NCI-H2107 treated with DMSO at 0.1 percent for 48 hours (cell line): ENCODE data around the gene TCFL5.

Experiments
- DNase-seq: peaks from one replicate; lab custom pipeline; 2025; ENCODE audit not compliant: unreplicated experiment; lab: John Stamatoyannopoulos, UW

The TCFL5 gene

DNA sequence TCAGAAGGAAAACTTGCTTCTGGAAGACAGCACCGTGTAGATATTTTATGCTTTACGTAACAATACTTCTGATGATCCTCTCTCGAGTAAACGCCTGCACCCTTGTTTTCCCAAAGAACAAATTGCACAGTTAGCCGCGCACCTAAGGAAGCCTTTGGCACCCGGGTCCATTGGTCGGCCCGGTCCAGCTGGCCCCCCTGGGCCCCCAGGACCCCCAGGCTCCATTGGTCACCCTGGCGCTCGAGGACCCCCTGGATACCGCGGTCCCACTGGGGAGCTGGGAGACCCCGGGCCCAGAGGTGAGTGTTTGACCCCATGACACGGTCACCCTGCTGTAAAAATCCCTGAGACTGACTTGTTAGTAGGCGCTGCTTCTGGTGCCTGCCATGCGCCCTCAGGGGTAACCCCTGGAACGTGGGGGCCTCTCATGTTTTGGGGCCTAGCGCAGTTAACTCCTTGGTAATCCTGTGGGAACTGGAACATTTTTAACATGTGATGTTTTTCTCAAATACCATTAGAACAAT, 24.6 kb downstream of the TCFL5 start:
- no peak for DNase-seq

DNA sequence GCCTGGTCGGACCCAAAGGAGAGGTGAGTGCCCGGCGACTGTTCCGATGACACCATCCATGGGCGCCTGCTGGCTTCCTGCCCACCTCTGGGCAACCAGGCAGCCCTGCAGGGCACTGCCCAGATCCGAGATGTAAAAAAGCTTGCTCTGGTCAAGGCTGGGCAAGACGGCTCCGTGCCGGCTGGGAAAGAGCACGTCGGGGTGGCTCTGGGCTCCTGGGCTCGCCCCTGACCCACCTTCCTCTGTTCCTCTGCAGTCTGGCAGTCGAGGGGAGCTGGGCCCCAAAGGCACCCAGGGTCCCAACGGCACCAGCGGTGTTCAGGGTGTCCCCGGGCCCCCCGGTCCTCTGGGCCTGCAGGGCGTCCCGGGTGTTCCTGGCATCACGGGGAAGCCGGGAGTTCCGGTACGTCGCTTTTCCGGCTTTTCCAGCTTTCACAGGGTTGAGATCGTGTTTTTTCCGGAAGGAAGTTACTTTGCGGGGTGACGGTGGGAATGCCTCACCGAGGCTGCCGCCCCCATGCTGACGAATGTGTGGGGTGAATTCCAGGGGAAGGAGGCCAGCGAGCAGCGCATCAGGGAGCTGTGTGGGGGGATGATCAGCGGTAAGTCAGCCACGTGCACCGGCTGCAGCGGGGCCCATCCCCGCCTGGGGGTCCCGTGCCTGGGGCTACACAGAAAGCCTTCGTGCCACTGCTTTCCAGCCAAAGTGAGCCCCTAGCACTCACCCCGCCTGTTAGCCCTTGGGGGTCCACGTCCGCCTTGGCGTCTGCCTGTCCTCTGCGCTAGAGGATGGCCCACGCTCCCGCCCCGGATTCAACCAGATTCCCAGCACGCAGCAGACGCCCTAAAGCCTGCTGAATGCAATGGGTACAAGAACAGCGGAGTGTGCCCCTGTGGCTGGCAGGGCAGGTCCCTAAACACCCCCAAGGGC, 25.4 kb downstream of the TCFL5 start:
- DNase-seq, result no peak

DNA sequence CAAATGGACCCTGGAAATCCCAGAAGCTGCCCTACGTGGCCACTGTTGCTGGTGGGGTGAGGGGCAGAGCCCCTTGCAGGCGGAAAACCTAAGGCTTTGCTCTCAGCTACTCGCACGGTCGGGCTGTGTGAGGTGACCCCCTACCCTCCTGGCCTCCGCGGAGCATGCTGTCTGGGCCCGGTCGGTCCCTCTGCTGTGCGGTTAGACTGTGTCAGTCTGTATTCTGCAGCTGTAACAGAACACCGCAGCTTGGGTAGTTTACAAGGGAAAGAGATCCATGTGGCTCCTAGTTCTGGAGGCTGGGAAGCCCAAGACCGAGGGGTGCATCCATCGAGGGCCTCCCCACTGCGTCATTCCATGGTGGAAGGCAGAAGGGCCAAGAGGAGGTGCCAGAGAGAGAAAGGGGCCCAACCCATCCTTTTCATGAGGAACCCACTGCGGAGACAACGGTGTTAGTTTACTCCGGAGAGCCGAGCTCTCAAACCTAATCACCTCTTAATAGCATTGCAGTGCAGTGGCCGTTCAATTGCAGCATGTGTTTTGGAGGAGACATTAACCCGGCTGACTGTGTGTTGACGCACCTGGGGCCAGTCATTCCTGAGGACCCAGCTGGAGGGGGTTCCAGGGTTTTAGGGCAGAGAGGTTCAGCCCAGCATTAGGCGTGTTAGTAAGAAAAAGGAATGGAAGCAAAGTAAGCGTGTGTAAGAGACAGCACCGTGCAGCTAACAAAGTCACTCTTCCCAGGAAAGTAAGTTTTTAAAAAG, 26.5 kb downstream of the TCFL5 start:
- no peak for DNase-seq

DNA sequence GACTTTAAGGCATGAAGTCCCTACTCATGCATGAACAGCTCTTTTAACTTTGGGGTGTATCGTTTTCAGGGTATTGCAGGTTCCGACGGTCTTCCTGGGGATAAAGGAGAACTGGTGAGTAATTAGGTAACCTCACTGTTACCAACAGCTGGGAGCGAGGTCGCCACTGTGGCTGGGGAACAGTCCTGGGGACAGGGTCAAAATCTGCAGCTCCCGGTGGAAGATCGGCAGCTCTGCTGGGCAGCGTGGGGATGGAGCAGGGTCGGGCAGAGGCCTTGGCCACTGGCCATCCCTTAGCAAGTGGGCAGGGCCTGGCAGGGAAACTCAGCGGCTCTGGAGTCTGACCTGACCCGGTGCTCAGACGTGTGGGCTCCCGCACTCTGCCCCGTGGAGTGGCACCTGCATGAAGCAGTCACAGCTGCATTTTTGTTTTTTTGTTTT, 28.7 kb downstream of the TCFL5 start:
- no peak for DNase-seq

DNA sequence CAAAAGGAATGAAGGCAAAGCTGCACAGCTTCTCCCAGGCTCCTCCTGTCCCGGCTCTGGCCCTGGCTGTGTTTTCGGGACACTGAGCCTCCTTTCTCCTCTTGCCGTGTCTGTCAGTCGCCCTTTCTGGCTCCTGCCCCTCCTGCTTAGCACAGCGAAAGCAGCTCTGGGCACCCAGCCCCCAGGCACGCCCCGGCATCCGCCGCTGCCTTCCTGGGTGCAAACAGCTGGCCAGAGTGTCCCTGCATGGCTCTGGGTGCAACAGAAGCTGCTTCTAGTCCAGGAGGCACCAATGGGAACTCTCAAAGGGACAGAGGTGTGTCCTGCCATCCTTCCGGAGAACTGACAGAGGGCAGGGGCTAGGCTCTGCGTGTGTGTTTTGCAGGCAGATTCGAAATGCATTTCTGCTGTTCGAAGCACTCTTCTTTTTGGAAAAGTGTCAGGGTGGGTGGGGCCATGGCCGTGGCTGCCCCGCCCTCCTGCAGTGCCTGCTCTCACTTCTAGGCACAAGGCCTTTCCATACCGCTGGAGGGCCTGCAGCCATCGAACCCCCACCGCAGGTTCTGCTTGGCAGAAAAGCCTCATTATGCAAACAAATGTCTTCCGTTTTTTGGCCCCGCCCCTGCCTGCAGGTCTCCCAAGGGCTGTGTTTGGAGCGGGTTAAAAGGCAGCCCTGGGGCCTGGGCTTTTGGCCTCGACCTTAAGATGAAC, 29.3 kb downstream of the TCFL5 start:
- DNase-seq, result peak; percentile 26

DNA sequence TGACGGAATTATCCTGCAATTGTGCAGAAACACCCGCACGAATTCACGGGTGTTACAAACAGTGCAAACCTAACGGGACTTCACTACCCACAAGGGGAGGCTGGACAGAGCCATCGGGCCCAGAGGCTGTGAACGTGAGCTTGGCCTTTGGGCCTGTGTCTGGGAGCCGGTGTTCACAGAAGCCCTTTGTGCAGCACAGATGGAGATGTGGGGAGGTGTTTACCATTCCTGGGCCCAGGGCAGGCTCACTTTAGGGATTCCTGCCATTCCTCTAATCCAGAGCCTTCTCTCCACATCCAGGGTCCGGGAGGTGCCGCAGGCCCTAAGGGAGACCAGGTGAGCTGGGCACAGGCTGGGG, 29.8 kb downstream of the TCFL5 start:
- DNase-seq, result no peak

DNA sequence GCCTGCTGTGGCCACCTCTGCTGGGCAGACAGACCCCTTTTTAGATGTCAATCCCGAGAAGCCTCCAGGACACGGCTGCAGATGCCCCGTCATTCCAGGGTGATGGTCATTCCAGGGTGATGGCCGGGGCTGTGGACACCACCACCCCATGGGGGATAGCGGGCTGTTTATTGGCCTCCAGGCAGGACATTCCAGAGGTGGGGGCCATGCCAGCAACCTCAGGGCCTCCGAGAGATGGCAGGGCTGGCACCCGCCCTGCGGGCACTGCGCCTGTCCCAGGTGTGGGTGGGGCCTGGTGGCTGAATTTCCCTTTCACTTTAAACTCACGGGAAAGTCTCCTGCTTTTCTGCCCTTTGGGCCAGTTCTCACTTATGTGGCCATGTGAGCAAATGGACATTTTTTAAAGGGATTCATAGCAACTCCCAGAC, 30.2 kb downstream of the TCFL5 start:
- no peak for DNase-seq

DNA sequence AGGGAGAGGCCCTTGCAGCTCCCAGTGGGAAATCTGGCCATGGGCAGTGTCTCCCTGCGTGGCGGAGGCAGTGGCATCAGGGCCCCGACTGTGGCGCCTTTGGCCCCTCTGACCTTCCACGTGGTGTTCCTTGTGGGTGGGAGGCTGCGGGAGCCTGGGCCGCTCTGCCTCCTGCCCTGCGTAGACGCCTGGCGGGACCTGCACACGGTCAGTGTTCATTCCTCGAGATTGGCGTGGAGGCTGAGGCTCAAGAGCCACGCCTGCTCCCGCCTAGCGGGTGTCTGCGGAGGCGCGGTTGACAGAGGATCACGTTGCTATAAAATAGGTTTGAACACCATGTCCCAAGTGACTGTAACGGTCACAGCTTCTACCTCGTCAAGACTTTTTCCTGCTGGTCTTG, 30.8 kb downstream of the TCFL5 start:
- DNase-seq, result no peak

DNA sequence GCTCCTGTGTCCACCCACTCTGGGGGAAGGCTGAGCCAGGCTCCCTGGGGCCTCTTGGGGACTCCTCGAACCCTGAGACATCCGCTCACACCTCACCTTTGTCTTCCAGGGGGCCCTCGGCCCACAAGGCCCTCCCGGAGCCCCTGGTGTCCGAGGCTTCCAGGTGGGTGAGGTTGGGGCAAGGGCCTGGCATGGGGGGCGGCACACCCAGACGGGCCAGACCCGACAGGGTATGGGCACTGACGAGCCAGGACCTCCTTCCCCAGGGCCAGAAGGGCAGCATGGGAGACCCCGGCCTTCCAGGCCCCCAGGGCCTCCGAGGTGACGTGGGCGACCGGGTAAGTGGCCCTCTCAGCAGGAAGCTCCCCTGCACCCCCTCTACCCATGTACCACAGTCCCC, 31.4 kb downstream of the TCFL5 start:
- no peak for DNase-seq

DNA sequence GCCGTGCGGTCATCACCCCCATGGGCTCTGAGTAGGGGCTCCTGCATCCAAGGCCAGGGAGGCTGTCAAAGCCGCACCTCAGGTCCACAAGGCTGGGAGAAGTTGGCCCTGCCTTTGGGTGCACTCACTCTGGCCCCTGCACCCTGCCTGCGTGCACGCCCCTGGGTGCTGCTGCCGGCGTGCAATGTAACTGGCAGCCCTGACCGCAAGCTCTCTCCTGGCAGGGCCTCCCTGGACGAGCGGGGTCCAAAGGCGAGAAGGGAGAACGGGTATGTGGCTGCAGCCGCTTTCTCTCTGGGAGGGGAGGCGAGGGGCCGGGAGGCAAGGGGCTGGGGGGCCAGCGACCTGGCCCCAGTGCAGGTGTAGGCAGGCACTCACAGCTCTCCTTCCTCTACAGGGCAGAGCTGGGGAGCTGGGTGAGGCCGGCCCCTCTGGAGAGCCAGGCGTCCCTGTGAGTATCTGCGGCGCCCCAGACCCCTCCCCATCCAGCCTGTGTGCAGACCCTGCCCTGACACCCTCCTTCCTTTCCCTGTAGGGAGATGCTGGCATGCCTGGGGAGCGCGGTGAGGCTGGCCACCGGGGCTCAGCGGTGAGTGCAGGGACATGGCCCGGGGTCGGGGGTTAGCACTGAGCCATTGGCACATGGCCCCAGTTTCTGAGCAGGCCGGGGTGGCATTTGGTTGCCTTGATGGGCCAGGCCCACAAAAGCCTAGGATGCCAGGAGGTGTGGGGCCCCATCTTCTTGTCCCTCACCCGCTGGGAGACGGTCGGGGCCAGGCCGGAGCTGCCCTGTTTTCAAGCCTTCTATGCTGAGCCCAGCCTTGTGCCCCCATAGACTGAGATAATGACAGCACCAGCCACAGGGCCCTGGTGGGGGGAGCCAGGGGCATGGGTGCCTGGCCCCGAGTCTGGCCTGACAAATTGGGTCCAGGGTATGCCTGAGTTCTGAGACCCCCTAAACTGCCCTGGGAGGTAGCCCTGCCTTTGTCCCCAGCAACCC, 32.1 kb downstream of the TCFL5 start:
- no peak for DNase-seq

DNA sequence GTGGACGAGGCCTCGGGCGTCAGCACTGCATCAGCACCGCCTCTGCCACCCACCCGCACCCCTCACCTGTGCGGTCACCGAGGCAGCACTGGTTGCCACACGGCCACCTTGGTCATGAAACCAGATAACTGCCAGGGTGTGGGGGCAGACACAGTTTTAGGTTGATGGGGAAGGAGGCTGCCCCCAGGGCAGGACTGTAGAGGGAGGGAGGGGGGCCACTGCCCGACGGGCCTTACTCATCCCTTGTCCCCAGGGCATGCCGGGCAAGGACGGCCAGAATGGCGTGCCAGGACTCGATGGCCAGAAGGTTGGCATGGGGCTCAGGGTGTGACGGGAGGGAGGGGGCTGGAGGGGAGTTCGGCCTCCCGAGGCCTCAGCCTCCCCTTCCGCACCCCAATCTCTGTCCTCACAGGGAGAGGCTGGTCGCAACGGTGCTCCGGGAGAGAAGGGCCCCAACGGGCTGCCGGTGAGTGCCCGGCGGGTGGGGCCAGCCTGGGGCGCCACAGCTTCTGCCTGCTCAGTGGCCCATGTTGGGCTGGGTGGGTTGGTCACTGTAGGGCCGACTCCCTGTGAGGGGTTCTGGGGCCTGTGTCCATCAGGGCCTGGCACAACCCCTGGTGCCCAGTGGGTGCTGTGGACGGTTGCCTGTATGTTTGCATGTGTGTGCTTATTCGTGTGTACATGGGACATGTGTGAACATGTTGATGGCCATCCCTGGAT, 33.0 kb downstream of the TCFL5 start:
- no peak for DNase-seq

DNA sequence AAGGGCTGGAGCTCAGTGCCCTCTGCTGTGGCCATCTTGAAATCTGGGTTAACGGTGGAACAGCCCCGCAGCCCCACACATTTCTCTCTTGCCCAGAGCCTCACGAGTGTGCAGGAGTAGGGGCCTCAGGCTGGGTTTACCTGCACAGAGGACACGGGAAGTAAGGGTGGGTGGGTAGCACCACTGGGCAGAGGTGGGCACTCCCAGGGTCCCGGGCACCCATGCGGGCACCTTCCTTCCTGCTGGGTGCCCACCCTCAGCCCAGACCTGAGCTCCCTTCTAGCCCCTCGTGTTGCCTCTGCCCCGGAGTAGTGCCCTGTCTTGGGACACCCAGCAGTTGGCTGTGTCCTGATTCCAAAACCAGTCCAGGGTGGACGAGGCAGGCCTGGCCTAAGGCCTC, 33.6 kb downstream of the TCFL5 start:
- no peak for DNase-seq

DNA sequence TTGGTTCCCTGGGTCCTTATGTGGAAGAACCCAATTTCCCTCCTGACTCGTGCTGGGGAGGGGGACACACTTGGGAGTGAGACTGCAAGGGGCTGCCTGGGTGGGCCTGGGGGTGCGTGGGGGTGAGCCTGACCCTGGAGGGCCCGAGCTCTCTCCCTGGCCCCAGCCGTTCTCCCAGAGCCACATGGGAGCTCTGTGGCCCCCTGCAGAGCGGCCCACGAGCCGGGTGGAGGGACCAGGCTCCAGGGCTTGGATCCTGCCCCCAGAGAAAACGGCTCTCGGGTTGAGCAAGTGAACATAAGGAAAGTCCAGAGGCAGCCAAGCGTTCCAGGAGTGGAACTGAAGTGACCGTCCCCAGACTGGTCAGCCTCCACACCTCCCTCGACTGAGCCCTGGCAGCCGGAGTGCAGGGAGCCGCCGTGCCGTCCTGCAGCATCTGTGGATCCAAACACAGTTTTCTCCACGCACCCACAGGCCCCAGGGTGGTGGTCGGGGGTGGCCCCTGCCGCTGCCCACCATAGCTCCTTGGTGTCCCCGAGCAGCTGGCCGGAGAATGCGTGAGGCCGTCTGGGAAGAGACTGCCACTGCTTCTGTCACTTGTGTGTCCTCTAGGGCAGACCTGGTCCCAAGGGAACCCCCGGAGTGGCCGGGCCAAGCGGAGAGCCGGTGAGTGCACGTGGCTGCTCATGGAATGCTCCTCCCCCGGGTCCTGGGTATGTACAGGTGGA, 34.1 kb downstream of the TCFL5 start:
- no peak for DNase-seq

DNA sequence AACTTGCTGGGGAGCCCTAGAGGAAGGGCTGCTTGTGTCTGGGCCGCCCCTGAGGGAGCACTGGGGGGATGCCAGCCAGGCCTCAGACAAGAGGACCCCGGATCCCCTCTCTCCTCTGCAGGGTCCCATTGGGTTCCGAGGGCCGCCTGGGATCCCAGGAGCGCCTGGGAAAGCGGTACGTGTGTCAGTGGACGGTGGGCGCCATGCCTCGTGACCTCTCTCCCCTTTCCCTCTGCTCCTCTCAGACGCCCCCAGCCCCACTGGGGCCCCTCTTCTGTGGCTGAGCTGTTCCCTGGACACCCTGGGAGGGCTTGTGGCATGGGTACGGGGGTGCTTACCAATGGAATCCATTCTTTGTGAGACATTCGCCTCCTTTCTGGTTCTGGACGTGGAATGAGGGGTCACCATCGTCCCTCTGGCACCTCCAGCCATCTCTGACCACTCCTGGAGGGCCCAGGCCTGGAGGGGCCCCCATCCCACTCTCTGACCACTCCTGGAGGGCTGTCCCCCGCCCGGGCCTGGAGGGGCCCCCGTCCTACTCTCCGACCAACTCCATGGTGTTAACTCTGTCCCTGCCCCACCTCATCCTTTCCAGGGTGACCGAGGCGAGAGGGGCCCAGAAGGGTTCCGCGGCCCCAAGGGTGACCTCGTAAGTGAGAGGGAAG, 34.8 kb downstream of the TCFL5 start:
- no peak for DNase-seq

DNA sequence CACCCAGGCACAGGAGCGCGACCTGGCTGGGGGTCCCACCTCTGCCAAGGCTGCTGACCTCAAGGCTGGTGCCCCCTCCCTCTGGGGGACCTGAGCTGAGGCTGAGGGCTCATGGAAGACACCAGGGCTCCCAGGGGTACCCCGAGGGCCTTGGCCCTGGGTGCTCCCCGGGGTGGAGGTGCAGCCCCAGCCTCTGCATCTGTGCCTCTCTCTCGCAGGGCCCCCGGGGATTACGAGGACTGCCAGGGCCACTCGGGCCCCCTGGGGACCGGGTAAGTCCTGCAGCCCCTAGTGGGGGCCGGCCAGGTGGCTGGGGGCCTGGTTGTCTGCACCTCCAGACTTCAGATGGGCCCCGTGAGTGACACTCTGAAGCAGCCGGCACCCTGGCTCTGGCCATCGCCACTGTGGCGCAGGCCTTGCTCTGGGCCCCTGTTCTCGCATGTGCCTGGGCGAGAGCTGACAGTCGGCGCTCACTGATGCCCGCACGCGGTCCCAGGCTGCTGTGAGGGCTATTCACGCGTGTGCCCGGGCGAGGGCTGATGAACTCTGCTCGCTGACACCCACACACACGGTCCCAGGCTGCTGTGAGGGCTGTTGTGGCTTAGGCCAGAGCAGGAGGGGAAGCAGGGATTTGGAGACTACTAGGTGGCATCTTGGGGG, 35.5 kb downstream of the TCFL5 start:
- DNase-seq, result no peak

DNA sequence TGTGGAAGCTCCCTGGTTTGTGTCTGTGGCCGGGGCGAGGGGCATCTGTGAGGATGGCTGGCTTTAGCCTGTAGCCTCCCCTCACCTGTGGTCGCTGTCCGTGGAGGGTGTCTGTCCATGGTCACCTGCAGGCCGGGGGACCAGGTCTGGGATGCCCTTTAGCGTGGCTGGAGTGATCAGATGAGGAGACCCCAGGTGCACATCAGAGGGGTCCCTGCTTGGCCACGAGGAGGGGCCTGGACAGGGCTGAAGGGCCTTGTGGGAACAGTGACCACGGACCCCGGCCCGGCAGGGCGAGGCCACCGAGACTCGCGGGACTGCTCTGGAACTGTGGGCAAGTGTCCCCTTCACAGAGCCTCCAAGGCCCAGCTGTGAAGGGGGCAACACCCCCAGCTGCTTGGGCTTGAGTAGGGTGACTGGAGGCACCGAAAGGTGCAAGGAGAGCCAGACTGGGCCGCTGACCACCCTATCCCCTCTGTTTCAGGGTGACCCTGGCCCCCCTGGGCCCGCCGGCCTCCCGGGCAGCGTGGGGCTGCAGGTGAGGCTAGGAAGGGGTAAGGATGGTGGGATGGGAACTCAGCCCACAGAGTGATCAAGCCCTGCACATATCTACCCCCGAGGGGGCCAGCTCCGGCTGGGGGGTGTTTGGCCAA, 36.2 kb downstream of the TCFL5 start:
- no peak for DNase-seq
